Measurements from ENCODE around the gene GALNT10.

The GALNT10 gene

DNA sequence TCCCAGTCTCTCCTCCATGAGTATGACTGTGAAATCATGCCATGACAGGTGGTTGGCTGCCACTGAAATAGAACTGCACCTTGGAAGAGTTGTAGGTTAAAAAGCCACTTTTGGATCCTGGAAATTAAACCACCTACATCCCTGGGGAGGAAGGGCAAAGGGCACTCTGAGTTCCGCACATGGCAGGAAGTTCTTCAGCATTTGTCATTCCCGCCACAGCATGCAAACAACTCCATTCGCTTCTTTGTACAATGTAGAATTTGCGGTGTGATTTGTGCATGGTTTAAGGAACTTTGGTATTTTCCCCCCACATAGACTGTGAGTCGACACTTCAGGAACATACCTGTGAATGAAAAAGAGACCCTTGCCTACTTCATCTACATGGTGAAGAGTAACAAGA, 265.1 kb downstream of the GALNT10 start:
- no peak for DNase-seq

DNA sequence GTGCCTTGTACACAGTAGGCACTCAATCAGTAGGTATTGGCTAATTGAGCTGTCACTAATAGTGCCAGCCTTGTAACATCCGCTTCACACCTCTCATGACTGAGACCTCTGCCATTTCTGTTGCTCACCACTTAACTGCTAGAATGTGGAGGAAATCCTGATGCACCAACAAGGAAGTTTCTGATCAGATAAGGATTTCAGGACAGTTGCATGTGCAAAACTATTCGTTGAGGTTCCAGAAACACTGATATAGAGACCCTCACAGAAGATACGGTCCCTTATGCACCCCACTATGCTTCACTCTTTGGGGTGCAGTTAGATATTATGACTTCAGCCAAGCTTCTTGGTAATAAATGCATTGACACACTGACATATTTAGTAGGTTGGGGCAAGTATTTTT, 266.0 kb downstream of the GALNT10 start:
- no peak for DNase-seq

DNA sequence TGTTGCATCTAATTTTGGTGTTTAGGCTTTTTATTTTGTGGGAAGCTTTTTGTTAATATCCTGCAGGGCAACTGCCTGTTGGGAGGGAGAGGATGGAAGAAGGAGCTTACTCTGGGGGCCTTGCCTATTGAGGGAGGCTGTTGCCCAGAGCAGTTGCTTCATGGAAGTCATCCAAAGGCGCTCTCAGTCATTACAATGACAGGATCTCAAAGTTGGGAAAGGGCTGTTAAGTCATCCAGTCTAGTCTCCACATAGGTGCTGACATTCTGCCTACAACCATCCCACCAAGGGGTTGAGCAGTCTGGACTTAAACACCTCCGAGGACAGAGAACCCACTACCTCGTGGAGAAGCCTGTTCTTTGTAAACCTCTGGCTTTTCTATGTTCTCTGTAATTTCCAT, 268.5 kb downstream of the GALNT10 start:
- DNase-seq, result no peak

- no peak for DNase-seq
Observed at GRCh38 chr5:154460172-154460571, 269.6 kb downstream of the GALNT10 start.

DNA sequence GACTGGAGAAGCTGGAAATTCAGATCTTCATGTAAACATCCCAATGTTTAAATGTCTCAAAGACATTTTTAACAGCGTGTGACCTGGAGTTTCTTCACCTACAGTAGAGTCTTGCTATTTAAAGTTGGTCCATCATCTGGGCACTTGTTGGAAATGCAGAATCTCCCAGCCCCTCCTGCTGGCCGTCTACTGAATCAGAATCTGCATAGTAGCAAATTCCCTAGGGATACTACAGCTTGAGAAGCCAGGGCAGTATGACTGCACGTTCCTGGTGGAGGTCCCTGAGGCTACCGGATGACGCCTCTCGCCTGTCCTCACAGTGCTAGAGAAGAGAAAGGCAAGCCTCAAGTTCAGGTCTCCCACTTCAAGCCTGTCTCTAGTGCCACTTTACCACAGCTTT, 271.0 kb downstream of the GALNT10 start:
- no peak for DNase-seq

GRCh38 chr5:154464438-154464837, 273.9 kb downstream of the GALNT10 start:
- no peak for DNase-seq

GRCh38 chr5:154465169-154465568, 274.6 kb downstream of the GALNT10 start:
- DNase-seq, result no peak

GRCh38 chr5:154466147-154466546, 275.6 kb downstream of the GALNT10 start:
- DNase-seq, result no peak

- no peak for DNase-seq
Observed at GRCh38 chr5:154466671-154467070, 276.1 kb downstream of the GALNT10 start.

GRCh38 chr5:154467655-154468354, 277.3 kb downstream of the GALNT10 start:
- no peak for DNase-seq

DNA sequence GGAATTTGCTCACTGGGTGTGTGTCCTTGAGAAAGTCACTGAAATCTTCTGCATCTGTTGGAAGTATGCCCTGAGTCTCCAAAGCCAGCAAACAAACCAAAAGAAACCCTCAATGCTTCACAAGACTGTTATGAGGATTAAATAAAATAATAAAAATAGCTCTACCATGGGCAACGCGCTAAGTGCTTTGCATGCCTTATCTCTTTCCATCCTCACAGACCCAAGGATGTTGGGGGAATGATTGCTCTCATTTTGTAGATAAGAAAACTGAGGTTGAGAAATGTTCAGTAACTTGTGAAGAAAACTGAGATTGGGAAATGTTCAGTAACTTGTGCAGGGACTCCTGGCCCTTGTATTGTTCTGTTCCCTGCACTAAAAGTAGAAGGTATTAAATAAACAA, 279.6 kb downstream of the GALNT10 start:
- no peak for DNase-seq
